HepG2 (cell line): Measurements from ENCODE around the gene ARID3C.
A peak's percentile ranks its signal among the peaks of the same experiment; 100 is the strongest.

Experiments
- CTCF ChIP-seq: sonication (generic); formaldehyde crosslinking; IDR thresholded peaks from 2 replicates; pipeline ENCODE4 v1.5.0; 2020; ENCODE audit warnings: mild to moderate bottlenecking, missing genetic modification reagents, moderate library complexity
- HCFC1 ChIP-seq: fragments of 150-350 bp; IDR thresholded peaks from 2 replicates; pipeline ENCODE4 v1.6.1; 2014; ENCODE audit warnings: low read depth, low read length

- peak; percentile 62 for TF ChIP-seq CTCF (CRISPR knock-in tag)
- TF ChIP-seq HCFC1 = no peak
Observed at GRCh38 chr9:34651876-34652601, 23.2 kb upstream of the ARID3C start, which contains the start of gene IL11RA.
